Stimulated activated CD8-positive, alpha-beta memory T cell treated with anti-CD3 and anti-CD28 coated beads, Interleukin-15, amount 100 ng/mL, for 1 hour (primary cell): Measurements from ENCODE around the gene SPATA33.
"Not testable (repeated sequence)": the region's sequence is repeated elsewhere in the genome, so short reads cannot be mapped to it uniquely, and the experiment has no call there.

ENCODE experiments used
- DNase-seq: peaks from one replicate; pipeline ENCODE4 v3.0.0-alpha.2; 2020; ENCODE audit warnings: low read depth

Gene SPATA33

GRCh38 chr16:89629827-89630610 is 27.6 kb upstream of the SPATA33 start:
- DNase-seq, result no peak

- no peak for DNase-seq
Measured at GRCh38 chr16:89633064-89633631, 24.5 kb upstream of the SPATA33 start.

GRCh38 chr16:89634463-89635385 is 22.9 kb upstream of the SPATA33 start:
- not testable (repeated sequence) for DNase-seq

GRCh38 chr16:89636663-89637062 is 21.0 kb upstream of the SPATA33 start:
- DNase-seq, result no peak

GRCh38 chr16:89637379-89637778 is 20.3 kb upstream of the SPATA33 start:
- no peak for DNase-seq

GRCh38 chr16:89638455-89638854 is 19.2 kb upstream of the SPATA33 start:
- no peak for DNase-seq

- DNase-seq, result no peak
Measured at GRCh38 chr16:89639385-89639784, 18.3 kb upstream of the SPATA33 start.

- no peak for DNase-seq
Measured at GRCh38 chr16:89641458-89642119, 16.0 kb upstream of the SPATA33 start.

- no peak for DNase-seq
Measured at GRCh38 chr16:89642574-89642973, 15.1 kb upstream of the SPATA33 start.

- no peak for DNase-seq
Measured at GRCh38 chr16:89643769-89644300, 13.8 kb upstream of the SPATA33 start.

- no peak for DNase-seq
Measured at GRCh38 chr16:89645122-89645521, 12.5 kb upstream of the SPATA33 start.

- no peak for DNase-seq
Measured at GRCh38 chr16:89646270-89646669, 11.4 kb upstream of the SPATA33 start.

- no peak for DNase-seq
Measured at GRCh38 chr16:89646906-89647305, 10.7 kb upstream of the SPATA33 start.

GRCh38 chr16:89651584-89651983 is 6.1 kb upstream of the SPATA33 start:
- no peak for DNase-seq

GRCh38 chr16:89653656-89654295 is 3.9 kb upstream of the SPATA33 start:
- no peak for DNase-seq

- no peak for DNase-seq
Measured at GRCh38 chr16:89655062-89655643, 2.5 kb upstream of the SPATA33 start.

GRCh38 chr16:89656435-89657121 is 1.1 kb upstream of the SPATA33 start:
- no peak for DNase-seq

- DNase-seq, result no peak
Measured at GRCh38 chr16:89658221-89658879, 714 bp downstream of the SPATA33 start.

GRCh38 chr16:89660146-89660545 is 2.5 kb downstream of the SPATA33 start:
- DNase-seq, result no peak

GRCh38 chr16:89661215-89661614 is 3.6 kb downstream of the SPATA33 start:
- no peak for DNase-seq
